Colonic mucosa (tissue), 4 donors: Measurements from ENCODE around the gene RANBP17. TPM values are rescaled to one million over a fixed set of nuclear protein-coding genes. Genes with fewer than 3 reads are reported as not detected.
A peak's percentile ranks its signal among the peaks of the same experiment; 100 is the strongest.

Source experiments
- DNase-seq: peaks from one replicate; pipeline ENCODE4 v3.0.0-alpha.2; 2020
- H3K27ac ChIP-seq: fragments of 200-600 bp; one replicate; pipeline ENCODE4 v1.8.0; 2021
- H3K27me3 ChIP-seq: fragments of 200-600 bp; one replicate; pipeline ENCODE4 v1.8.0; 2021
- H3K36me3 ChIP-seq: fragments of 200-600 bp; one replicate; pipeline ENCODE4 v1.8.0; 2021
- H3K4me1 ChIP-seq: fragments of 200-600 bp; one replicate; pipeline ENCODE4 v1.8.0; 2021; ENCODE audit warnings: mild to moderate bottlenecking
- H3K4me3 ChIP-seq: fragments of 200-600 bp; one replicate; pipeline ENCODE4 v1.8.0; 2021
- H3K9ac ChIP-seq, 2 donors: one replicate each; pipeline ENCODE4 v1.7.0; 2013; ENCODE audit warnings: control low read depth in 2 of 2, low read depth in 2 of 2, low read length in 2 of 2
- H3K9me3 ChIP-seq: fragments of 200-600 bp; one replicate; pipeline ENCODE4 v1.8.0; 2021
- intact Hi-C: fragments of 100-400 bp; cut with DNase I; formaldehyde crosslinking; loops from one replicate; pipeline ENCODE4 v1.14.1; 2022
- total RNA-seq, 2 donors: library from RNA; stranded (reverse); fragmentation: NEBNext Ultra II Directional in 1 of 2; extraction: Animal tissue kit (Norgen Biotek cat#: 25700) in 1 of 2; gene quantifications; one replicate each; pipeline ENCODE4 v1.2.1, GENCODE V29; 2021
- TF ChIP-seq, protein P1 (sequence below): fragments of 200-600 bp; IDR thresholded peaks from one replicate; pipeline ENCODE4 v1.8.0; 2022; ENCODE audit warnings: antibody characterized with exemption, mild to moderate bottlenecking
- donor health status: healthy.
- donor health status: DM: no; HTN: no; CAD: no.
- donor health status: DM: no; HTN: no; CAD: no.

RANBP17 gene
- total RNA-seq, 2 donors from 2014 or later = 7.9 to 9.4 TPM

DNA sequence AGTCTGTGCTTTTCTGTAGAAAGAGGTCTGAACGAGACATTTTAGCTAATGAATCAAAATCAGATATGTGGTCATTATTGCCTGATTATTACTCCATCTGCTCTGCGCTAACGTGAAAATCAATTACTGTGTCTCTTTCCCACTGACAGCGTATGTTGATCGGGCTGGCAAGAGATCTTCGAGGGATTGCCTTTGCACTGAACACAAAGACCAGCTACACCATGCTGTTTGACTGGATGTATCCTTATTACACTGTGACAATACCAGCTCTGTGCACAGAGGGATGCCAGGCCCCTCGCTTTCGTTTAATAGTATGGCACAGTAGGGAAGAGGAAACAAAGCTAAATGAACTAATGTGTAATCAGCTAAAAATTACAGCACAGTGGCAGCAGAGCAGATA is 343.6 kb downstream of the RANBP17 start:
- no peak for DNase-seq

DNA sequence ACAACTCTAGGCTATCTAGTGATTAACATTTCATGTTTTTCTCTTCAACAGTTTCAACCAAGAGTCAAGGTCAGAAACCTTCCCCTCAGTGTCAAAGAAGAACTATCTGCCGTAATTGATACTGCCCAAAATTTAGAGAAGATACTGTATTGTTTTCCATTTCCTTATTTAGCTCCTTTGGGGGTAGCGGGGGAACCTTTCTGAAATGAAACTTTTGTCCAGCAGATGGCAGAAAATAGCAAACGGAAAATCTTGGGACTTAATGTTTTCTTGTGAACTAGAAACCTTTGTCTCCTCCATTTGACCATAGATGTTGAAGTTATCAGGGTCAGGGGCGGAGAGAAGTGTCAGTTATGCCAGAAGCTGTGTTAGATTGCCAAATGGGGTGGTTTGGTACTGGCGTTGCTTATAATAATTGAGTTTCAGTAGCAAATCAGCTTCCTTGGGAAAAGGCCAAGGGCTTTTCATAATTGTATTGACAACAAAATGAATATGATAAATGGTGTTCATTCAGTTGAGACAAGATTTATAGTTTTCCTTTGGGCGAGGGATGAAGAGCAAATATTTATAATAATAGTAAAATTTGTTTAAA is 345.5 kb downstream of the RANBP17 start:
- H3K9me3 ChIP-seq = no peaks in the 10 kb centered on the region
- H3K9ac ChIP-seq = no peak overlapping the region
- no peaks in the 10 kb centered on the region for H3K36me3 ChIP-seq
- no peaks in the 10 kb centered on the region for H3K27me3 ChIP-seq
- H3K27ac ChIP-seq = no peak overlapping the region
- no peak for DNase-seq
- no peak overlapping the region for H3K4me3 ChIP-seq
- H3K4me1 ChIP-seq = no peaks in the 10 kb centered on the region
- intact Hi-C loops = loop anchor here (5.0 kb wide), 1 partner anchor 130 kb away; no protein-coding TSS in a partner anchor
- TF ChIP-seq, protein P1, sequence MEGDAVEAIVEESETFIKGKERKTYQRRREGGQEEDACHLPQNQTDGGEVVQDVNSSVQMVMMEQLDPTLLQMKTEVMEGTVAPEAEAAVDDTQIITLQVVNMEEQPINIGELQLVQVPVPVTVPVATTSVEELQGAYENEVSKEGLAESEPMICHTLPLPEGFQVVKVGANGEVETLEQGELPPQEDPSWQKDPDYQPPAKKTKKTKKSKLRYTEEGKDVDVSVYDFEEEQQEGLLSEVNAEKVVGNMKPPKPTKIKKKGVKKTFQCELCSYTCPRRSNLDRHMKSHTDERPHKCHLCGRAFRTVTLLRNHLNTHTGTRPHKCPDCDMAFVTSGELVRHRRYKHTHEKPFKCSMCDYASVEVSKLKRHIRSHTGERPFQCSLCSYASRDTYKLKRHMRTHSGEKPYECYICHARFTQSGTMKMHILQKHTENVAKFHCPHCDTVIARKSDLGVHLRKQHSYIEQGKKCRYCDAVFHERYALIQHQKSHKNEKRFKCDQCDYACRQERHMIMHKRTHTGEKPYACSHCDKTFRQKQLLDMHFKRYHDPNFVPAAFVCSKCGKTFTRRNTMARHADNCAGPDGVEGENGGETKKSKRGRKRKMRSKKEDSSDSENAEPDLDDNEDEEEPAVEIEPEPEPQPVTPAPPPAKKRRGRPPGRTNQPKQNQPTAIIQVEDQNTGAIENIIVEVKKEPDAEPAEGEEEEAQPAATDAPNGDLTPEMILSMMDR = peak; percentile 37

More for the DNA sequence above, 343.6 kb downstream of the RANBP17 start:
- H3K27ac ChIP-seq = no peak overlapping the region
- H3K36me3 ChIP-seq = no peaks in the 10 kb centered on the region
- H3K27me3 ChIP-seq = no peaks in the 10 kb centered on the region
- intact Hi-C loops = loop anchor here (5.0 kb wide), 1 partner anchor 132 kb away; no protein-coding TSS in a partner anchor
- no peaks in the 10 kb centered on the region for H3K9me3 ChIP-seq
- TF ChIP-seq, protein P1 = no peak
- no peak overlapping the region for H3K4me3 ChIP-seq
- no peak overlapping the region for H3K9ac ChIP-seq
- no peaks in the 10 kb centered on the region for H3K4me1 ChIP-seq

DNA sequence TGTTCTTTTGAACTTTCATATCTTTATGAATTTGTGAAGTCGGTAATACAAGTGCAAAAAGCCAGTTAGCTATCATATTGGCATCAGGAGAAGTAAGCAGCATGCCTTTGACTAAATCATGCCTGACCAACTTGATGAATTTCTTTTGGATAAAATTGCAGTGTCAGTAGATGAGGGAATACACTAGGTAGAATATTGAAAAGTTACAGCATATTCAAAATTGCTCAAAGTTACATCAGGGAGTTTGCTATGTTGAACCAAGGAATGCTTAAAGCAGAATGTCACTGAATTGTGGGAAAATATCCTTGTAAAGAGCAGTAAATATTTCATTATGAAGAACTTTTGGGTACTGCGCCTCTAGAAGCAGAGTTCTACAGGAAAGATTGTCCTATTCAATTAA is 360.1 kb downstream of the RANBP17 start:
- no peaks in the 10 kb centered on the region for H3K4me1 ChIP-seq
- H3K36me3 ChIP-seq = no peaks in the 10 kb centered on the region
- TF ChIP-seq, protein P1 = no peak
- H3K27ac ChIP-seq = no peak overlapping the region
- H3K9ac ChIP-seq = no peak overlapping the region
- intact Hi-C loops = no loop called here
- no peaks in the 10 kb centered on the region for H3K9me3 ChIP-seq
- DNase-seq = no peak
- no peak overlapping the region for H3K4me3 ChIP-seq
- H3K27me3 ChIP-seq = no peaks in the 10 kb centered on the region

DNA sequence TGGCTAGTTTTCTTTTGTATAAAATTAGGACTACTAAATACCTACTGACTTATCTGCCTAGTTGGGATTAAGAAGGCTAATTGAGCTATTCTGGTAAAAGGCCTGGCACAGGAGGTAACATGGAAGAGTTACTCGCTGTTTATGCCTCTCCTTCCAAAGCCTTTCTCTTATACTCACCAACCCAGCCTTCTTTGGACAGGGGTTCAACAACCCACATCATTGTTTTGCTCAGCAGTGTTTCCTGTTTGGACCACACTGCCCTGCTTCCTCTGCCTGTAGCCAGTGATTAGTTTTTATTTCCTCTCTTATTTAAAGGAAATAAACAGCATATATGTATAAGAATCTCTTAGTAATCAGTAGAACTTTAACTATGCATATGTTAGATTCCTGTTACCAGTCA is 362.1 kb downstream of the RANBP17 start:
- H3K4me1 ChIP-seq = no peaks in the 10 kb centered on the region
- no peak overlapping the region for H3K27ac ChIP-seq
- no peaks in the 10 kb centered on the region for H3K36me3 ChIP-seq
- H3K9ac ChIP-seq = no peak overlapping the region
- intact Hi-C loops = no loop called here
- no peak overlapping the region for H3K4me3 ChIP-seq
- no peak for DNase-seq
- TF ChIP-seq, protein P1 = no peak
- no peaks in the 10 kb centered on the region for H3K27me3 ChIP-seq
- H3K9me3 ChIP-seq = no peaks in the 10 kb centered on the region

DNA sequence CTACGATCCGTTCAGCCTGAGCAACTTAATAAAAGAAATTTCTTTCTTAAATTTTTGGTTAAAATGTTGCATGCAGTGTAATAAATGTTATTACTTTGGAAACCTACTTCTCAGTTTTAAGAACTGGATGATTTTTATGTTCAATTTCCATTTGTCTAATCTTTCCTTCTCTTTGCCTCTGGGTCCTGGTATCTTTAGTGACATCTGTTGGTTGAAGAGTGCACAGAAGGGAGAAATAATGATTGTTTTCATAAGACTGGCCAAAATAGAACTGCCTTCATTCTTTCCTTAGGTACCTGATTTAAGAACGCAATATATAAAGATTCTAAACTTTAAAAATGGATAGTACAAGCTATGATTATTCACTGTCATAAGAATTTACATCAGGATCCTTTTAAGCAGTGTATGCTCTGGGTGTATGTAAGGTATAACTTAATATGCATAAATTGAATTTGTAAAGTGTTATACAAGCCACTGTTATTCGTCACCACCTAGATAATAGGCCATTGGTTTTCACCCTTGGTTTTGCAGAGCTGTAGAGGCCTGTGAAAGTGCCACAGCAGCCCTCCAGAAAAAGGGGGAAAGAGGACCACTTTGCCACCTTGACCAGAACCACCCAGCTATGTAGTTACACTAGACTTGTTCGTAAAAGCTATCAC is 364.4 kb downstream of the RANBP17 start:
- TF ChIP-seq, protein P1 = no peak
- Histone ChIP-seq H3K36me3 (no peaks in the 10 kb centered on the region), H3K27ac (no peak overlapping the region), H3K4me1 (no peaks in the 10 kb centered on the region), H3K9ac (no peak overlapping the region), H3K27me3 (no peaks in the 10 kb centered on the region), H3K9me3 (no peaks in the 10 kb centered on the region), H3K4me3 (no peak overlapping the region)
- DNase-seq = no peak
- intact Hi-C loops = no loop called here
